HG03457 (cell line): ENCODE results near the gene PRB3.

Experiments used
- ATAC-seq: cut with Tn5 transposase; IDR thresholded peaks from one replicate; pipeline ENCODE4 v1.9.1; 2021; ENCODE audit warnings: moderate number of reproducible peaks; ENCODE audit not compliant: unreplicated experiment

Gene PRB3

GRCh38 chr12:11269607-11270006 is at the start of gene PRB3:
PRB3 (minus strand) TSS chr12:11269707; CDS start chr12:11269669, 38 bp downstream.
- no peak for ATAC-seq

GRCh38 chr12:11310336-11310735 is 40.8 kb upstream of the PRB3 start, which contains the start of gene PRB4:
PRB4 (minus strand) TSS chr12:11310436; CDS start chr12:11310398, 38 bp downstream.
- no peak for ATAC-seq

- no peak for ATAC-seq
Observed at GRCh38 chr12:11307143-11307542, 37.6 kb upstream of the PRB3 start.

- no peak for ATAC-seq
Observed at GRCh38 chr12:11273449-11273848, 3.9 kb upstream of the PRB3 start.

GRCh38 chr12:11264501-11264900 is 5.0 kb downstream of the PRB3 start:
- ATAC-seq, result no peak

GRCh38 chr12:11246489-11246888 is 23.0 kb downstream of the PRB3 start:
- ATAC-seq, result no peak

GRCh38 chr12:11242656-11243055 is 26.9 kb downstream of the PRB3 start:
- ATAC-seq, result no peak

GRCh38 chr12:11240348-11240930 is 29.1 kb downstream of the PRB3 start:
- ATAC-seq, result no peak

- ATAC-seq, result no peak
Observed at GRCh38 chr12:11238275-11238674, 31.2 kb downstream of the PRB3 start.

- ATAC-seq, result no peak
Observed at GRCh38 chr12:11233532-11233931, 36.0 kb downstream of the PRB3 start.

GRCh38 chr12:11228296-11228879 is 41.1 kb downstream of the PRB3 start:
- no peak for ATAC-seq

- ATAC-seq, result no peak
Observed at GRCh38 chr12:11227373-11227772, 42.1 kb downstream of the PRB3 start.
